Right renal pelvis (tissue), 4 donors: ENCODE measurements around the gene PHC2. TPM values are rescaled to one million over a fixed set of nuclear protein-coding genes. Genes with fewer than 3 reads are reported as not detected.

Source experiments
- DNase-seq, 4 donors: peaks; one replicate each; pipeline ENCODE4 v3.0.0-alpha.2; 2013; ENCODE audit warnings: low read depth in 4 of 4, low spot score in 3 of 4, missing footprints in 1 of 4
- polyA plus RNA-seq, 4 donors: library from polyadenylated mRNA; unstranded; fragments of 120-200 nt; gene quantifications; one replicate each; pipeline ENCODE4 v1.2.1, GENCODE V29; 2013; ENCODE audit not compliant: insufficient read length in 4 of 4

PHC2 gene
- polyA plus RNA-seq, 4 donors: 113 to 119 (median 116) TPM

- DNase-seq: no peak
Measured at GRCh38 chr1:33276573-33277298, 154.2 kb downstream of the PHC2 start.

- no peak for DNase-seq
Measured at GRCh38 chr1:33275706-33276572, 155.0 kb downstream of the PHC2 start.

- DNase-seq: no peak
Measured at GRCh38 chr1:33275195-33275594, 155.7 kb downstream of the PHC2 start.

- DNase-seq: no peak
Measured at GRCh38 chr1:33274446-33274845, 156.4 kb downstream of the PHC2 start.

- no peak for DNase-seq
Measured at GRCh38 chr1:33273961-33274371, 156.9 kb downstream of the PHC2 start.

Other genes starting within 250 kb of the PHC2 start
- gene TRIM62, start 249.1 kb downstream of the PHC2 start, polyA plus RNA-seq: 1 to 10 TPM; 7.0 to 8.1 (median 7.8) TPM
- 10 to 100 TPM; 59.2 to 66.0 (median 60.3) TPM for gene ZNF362, start 174.6 kb downstream of the PHC2 start, polyA plus RNA-seq
- gene A3GALT2, start 110.0 kb downstream of the PHC2 start, polyA plus RNA-seq: under 1 TPM in 1 of 4 donors, not detected in 3; 0.17 TPM
- gene ZSCAN20, start 41.5 kb upstream of the PHC2 start, polyA plus RNA-seq: 1 to 10 TPM; 5.2 to 6.2 (median 5.4) TPM